Ovary (tissue), 3 donors: ENCODE data around the gene SLC36A2.

Experiments used
- CTCF ChIP-seq, 3 donors: fragments of 450-650 bp in 2 of 3; fragments of 200-600 bp in 1 of 3; IDR thresholded peaks; one replicate each; pipeline versions ENCODE4 v1.5.1 to v1.8.0; 2016 to 2022; ENCODE audit warnings: antibody characterized with exemption in 3 of 3, mild to moderate bottlenecking in 1 of 3
- POLR2A ChIP-seq: fragments of 450-650 bp; IDR thresholded peaks from one replicate; pipeline ENCODE4 v1.6.1; 2017; ENCODE audit warnings: antibody characterized with exemption, mild to moderate bottlenecking, moderate library complexity
- donor health status: DM: no; HTN: no; CAD: no.

GRCh38 chr5:151338734-151339133 is 8.6 kb downstream of the SLC36A2 start:
- TF ChIP-seq CTCF (IDR thresholded peaks at IDR 0.05) (no peak), POLR2A (no peak)
